ENCODE data around the gene ZNF700. TPM values are rescaled to one million over a fixed set of nuclear protein-coding genes. Genes with fewer than 3 reads are reported as not detected.
A peak's percentile ranks its signal among the peaks of the same experiment; 100 is the strongest.

The ZNF700 gene
- total RNA-seq, 1 donor from 2014 or later, result 4.4 TPM

DNA sequence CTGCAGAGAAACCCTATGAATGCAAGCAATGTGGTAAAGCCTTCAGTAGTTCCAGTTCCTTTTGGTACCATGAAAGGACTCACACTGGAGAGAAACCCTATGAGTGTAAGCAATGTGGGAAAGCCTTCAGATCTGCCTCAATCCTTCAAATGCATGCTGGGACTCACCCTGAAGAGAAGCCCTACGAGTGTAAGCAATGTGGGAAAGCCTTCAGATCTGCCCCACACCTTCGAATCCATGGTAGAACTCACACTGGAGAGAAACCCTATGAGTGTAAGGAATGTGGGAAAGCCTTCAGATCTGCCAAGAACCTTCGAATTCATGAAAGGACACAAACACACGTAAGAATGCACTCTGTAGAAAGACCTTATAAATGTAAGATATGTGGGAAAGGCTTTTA lies 54.6 kb downstream of the ZNF700 start:
- Histone ChIP-seq H3K36me3 (peaks cover 24 to 30% of the 10 kb centered on the region in 2 donors), H3K27ac (no peak overlapping the region), H3K4me3 (no peak overlapping the region), H3K27me3 (no peaks in the 10 kb centered on the region), H3K4me1 (no peaks in the 10 kb centered on the region), H3K9me3 (peaks cover 38 to 79% of the 10 kb centered on the region in 2 donors)
- intact Hi-C loops (cut with DNase I), result no loop called here
- TF ChIP-seq, protein P1, sequence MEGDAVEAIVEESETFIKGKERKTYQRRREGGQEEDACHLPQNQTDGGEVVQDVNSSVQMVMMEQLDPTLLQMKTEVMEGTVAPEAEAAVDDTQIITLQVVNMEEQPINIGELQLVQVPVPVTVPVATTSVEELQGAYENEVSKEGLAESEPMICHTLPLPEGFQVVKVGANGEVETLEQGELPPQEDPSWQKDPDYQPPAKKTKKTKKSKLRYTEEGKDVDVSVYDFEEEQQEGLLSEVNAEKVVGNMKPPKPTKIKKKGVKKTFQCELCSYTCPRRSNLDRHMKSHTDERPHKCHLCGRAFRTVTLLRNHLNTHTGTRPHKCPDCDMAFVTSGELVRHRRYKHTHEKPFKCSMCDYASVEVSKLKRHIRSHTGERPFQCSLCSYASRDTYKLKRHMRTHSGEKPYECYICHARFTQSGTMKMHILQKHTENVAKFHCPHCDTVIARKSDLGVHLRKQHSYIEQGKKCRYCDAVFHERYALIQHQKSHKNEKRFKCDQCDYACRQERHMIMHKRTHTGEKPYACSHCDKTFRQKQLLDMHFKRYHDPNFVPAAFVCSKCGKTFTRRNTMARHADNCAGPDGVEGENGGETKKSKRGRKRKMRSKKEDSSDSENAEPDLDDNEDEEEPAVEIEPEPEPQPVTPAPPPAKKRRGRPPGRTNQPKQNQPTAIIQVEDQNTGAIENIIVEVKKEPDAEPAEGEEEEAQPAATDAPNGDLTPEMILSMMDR (IDR thresholded peaks at IDR 0.05), result no peak
- DNase-seq (ENCODE audit: low spot score in 2 of 2), result no peak

DNA sequence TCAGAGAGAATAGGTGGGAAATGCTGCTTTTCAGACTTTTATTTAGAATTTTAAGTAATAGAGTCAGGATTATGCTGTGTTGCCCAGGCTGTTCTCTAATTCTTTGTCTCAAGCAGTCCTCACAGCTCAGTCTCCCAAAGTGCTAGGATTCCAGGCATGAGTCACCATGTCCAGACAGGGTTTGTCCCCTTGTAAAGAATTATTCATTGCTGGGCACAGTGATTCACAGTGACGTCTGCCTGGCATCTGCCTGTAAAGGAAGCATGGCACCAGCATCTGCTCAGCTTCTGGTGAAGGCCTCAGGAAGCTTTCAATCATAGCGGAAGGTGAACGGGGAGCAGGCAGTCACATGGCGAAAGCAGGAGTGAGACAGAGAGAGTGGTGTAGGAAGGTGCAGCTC lies 57.6 kb downstream of the ZNF700 start:
- peaks cover 37 to 55% of the 10 kb centered on the region in 2 donors for H3K9me3 ChIP-seq

DNA sequence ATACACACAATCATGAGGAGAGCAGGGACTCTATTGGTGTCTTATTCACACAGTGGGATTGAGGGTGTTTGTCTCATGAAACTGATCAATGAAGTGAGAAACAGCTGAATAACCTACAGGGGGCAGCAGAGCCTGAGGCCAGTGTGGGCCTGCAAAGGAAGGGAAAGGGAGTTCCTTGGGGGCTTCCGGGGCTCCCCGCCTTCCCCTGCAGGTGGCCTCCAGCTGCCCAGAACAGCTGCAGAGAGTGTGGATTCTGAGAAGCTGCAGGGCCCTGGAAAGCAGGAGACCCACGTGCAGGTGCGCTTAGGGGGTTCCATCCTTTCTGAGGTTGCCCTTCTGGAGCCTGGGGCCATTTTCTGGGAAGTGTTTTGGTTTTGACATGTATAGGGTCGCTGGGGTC lies 60.1 kb downstream of the ZNF700 start:
- H3K4me1 ChIP-seq, result no peaks in the 10 kb centered on the region
- intact Hi-C loops (cut with DNase I), result no loop called here
- H3K36me3 ChIP-seq, result no peaks in the 10 kb centered on the region
- DNase-seq (ENCODE audit: low spot score in 2 of 2), result no peak
- peaks cover 14 to 31% of the 10 kb centered on the region in 2 donors for H3K9me3 ChIP-seq
- H3K27ac ChIP-seq, result no peak overlapping the region
- no peak overlapping the region for H3K4me3 ChIP-seq
- H3K27me3 ChIP-seq, result no peaks in the 10 kb centered on the region
- TF ChIP-seq, protein P1 (IDR thresholded peaks at IDR 0.05), result no peak

More for the DNA sequence above, 57.6 kb downstream of the ZNF700 start:
- H3K36me3 ChIP-seq, result peaks cover 20 to 22% of the 10 kb centered on the region in 2 donors
- no peak overlapping the region for H3K27ac ChIP-seq
- no peak for DNase-seq (ENCODE audit: low spot score in 2 of 2)
- H3K4me1 ChIP-seq, result no peaks in the 10 kb centered on the region
- intact Hi-C loops (cut with DNase I), result no loop called here
- H3K4me3 ChIP-seq, result no peak overlapping the region
- TF ChIP-seq, protein P1 (IDR thresholded peaks at IDR 0.05), result no peak
- H3K27me3 ChIP-seq, result no peaks in the 10 kb centered on the region

DNA sequence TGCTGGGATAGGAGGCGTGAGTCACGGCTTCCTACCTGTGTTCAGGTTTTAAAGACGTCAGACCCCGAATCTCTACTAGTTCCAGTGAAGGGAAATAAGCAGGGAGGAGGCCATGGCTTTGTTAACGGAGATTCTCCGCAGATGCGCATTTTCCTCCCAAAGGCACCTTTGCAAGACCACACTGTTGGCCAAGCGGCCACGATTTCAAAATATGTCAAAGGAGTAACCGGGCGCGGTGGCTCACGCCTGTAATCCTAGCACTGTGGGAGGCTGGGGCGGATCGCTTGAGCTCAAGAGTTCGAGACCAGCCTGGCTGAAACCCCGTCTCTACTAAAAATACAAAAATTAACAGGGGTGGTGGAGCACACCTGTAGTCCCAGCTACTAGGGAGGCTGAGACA lies 61.8 kb downstream of the ZNF700 start:
- no peak for DNase-seq (ENCODE audit: low spot score in 2 of 2)
- TF ChIP-seq, protein P1 (IDR thresholded peaks at IDR 0.05), result no peak
- H3K4me3 ChIP-seq, result peak overlapping the region in 1 of 2 donors; percentile 92
- no peaks in the 10 kb centered on the region for H3K36me3 ChIP-seq
- H3K27me3 ChIP-seq, result no peaks in the 10 kb centered on the region
- intact Hi-C loops (cut with DNase I), result loop anchor here (1.0 kb wide), 3 partner anchors 61 to 172 kb away; partner anchors contain the start of genes ZNF440 and ZNF700
- peaks cover 0 to 13% of the 10 kb centered on the region in 2 donors for H3K9me3 ChIP-seq
- H3K4me1 ChIP-seq, result no peaks in the 10 kb centered on the region
- no peak overlapping the region for H3K27ac ChIP-seq

DNA sequence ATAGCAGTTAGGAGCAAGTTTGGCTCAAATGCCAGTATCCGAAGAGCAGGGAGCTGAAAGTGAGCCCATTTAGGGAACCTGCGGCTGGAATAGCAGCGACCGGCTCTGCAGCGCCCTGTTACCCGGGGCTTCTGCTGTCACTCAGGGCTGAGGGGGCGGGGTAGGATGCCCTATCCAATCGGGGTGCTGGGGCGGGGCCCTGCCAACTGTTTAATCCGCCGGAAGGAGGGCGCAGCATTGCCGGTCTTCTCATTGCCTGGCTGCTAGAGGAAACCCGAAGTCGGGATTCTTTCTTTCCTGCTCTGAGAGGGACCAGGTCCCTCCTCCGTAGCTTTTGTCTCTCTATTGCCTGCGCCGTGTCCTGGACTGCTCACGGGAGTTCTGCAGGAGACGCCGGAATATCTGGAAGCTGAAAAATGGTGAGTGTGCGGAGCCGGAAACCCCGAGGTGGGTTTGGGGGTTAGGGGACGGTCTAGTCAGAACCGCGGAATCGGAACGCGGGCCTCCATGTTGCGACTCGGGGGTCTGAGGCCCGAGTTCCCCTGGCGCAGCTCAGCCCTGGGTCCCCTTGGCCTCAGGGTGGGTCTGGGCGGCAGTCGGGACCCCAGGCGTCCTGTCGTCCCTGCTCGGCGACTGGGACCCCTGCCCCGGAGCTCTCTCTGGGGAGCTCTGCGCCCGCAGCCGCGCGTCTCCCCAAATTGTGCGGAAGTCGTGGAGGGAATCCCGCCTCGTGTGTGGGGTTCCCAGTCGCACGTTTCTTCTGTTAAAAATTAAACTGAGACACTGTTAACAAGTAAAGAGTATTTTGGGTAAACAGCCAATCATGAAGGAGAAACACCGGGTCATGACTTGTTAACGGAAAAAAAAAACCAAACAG lies 62.7 kb downstream of the ZNF700 start:
- DNase-seq (ENCODE audit: low spot score in 2 of 2), result peak; percentile 90 to 98
- intact Hi-C loops (cut with DNase I), result loop anchor here (1.0 to 2.0 kb wide), 7 partner anchors 23 to 190 kb away; partner anchors contain the start of genes ZNF20, ZNF433, ZNF440 and ZNF700

More for the DNA sequence above, 62.7 kb downstream of the ZNF700 start:
- H3K4me1 ChIP-seq, result no peaks in the 10 kb centered on the region
- peak overlapping the region; percentile 80 to 92 for H3K4me3 ChIP-seq
- no peaks in the 10 kb centered on the region for H3K27me3 ChIP-seq
- H3K27ac ChIP-seq, result peak overlapping the region; percentile 83 to 88
- H3K36me3 ChIP-seq, result no peaks in the 10 kb centered on the region
- peaks cover 0 to 5% of the 10 kb centered on the region in 2 donors for H3K9me3 ChIP-seq
- TF ChIP-seq, protein P1 (IDR thresholded peaks at IDR 0.05), result no peak
